Measurements from ENCODE around the gene AP1G2. TPM values are rescaled to one million over a fixed set of nuclear protein-coding genes. Genes with fewer than 3 reads are reported as not detected.

Gene AP1G2
- total and polyA plus RNA-seq, 2 of the 13 experiments (the other 11 are each of a cell fraction or from before 2014, with no cell fraction given) = 96.9 to 611 TPM

GRCh38 chr14:23544511-23545447 is 22.8 kb downstream of the AP1G2 start (continued):
- TF ChIP-seq GTF3A (CRISPR knock-in tag; conservative IDR thresholded peaks at IDR 0.05) (0 out of 2 replicates have a peak, but pooled peaks have one; percentile 67), ZNF841 (CRISPR knock-in tag; IDR thresholded peaks at IDR 0.05; ENCODE audit: borderline replicate concordance) (no peak), MTERF4 (CRISPR knock-in tag; IDR thresholded peaks at IDR 0.05) (0 out of 2 replicates have a peak, but pooled peaks have one; percentile 37), MBNL3 (CRISPR knock-in tag; conservative IDR thresholded peaks at IDR 0.05) (no peak), MTA1 (CRISPR knock-in tag; IDR thresholded peaks at IDR 0.05; ENCODE audit: borderline replicate concordance) (0 out of 2 replicates have a peak, but pooled peaks have one; percentile 28), ATF1 (CRISPR knock-in tag; IDR thresholded peaks at IDR 0.05) (no peak), THAP11 (CRISPR knock-in tag; IDR thresholded peaks at IDR 0.05) (peak; percentile 42; the same call in 1 of the 2 replicates), PHF8 (CRISPR knock-in tag; IDR thresholded peaks at IDR 0.05) (0 out of 2 replicates have a peak, but pooled peaks have one; percentile 15), ZBTB1 (CRISPR knock-in tag; IDR thresholded peaks at IDR 0.05; ENCODE audit: borderline replicate concordance) (no peak), SYNCRIP (IDR thresholded peaks at IDR 0.05; ENCODE audit: insufficient read depth, low read depth, low read length) (no peak), SALL2 (CRISPR knock-in tag; IDR thresholded peaks at IDR 0.05) (no peak), ESRRA (CRISPR knock-in tag; IDR thresholded peaks at IDR 0.05; ENCODE audit: low read depth) (peak; percentile 61; the same call in 1 of the 2 replicates), ZNF574 (CRISPR knock-in tag; IDR thresholded peaks at IDR 0.05) (no peak), ZNF275 (CRISPR knock-in tag; IDR thresholded peaks at IDR 0.05; ENCODE audit: borderline replicate concordance) (no peak), NONO (IDR thresholded peaks at IDR 0.05) (peak; percentile 71; the same call in 1 of the 2 replicates), NONO (CRISPR knock-in tag; conservative IDR thresholded peaks at IDR 0.05) (no peak), NKX3-1 (CRISPR knock-in tag; IDR thresholded peaks at IDR 0.05) (no peak), ZBTB3 (CRISPR knock-in tag; IDR thresholded peaks at IDR 0.05; ENCODE audit: borderline replicate concordance, low read depth) (no peak), ZNF883 (CRISPR knock-in tag; IDR thresholded peaks at IDR 0.05; ENCODE audit: not compliant biosample characterization) (peak; percentile 42)
